Progenitor cell of endocrine pancreas (in vitro differentiated cells): Measurements from ENCODE around the gene BARHL2. TPM values are rescaled to one million over a fixed set of nuclear protein-coding genes. Genes with fewer than 3 reads are reported as not detected.

Source experiments
- DNase-seq: peaks from one replicate; pipeline ENCODE4 v3.0.0; 2021; ENCODE audit warnings: low spot score; ENCODE audit not compliant: unreplicated experiment
- H3K27ac Mint-ChIP-seq: 2 replicates; pipeline ENCODE4 v1.8.0; 2021; ENCODE audit warnings: mild to moderate bottlenecking, moderate library complexity, mixed read lengths
- H3K27me3 Mint-ChIP-seq: 2 replicates; pipeline ENCODE4 v1.8.0; 2021; ENCODE audit warnings: mixed read lengths
- H3K36me3 Mint-ChIP-seq: 2 replicates; pipeline ENCODE4 v1.8.0; 2022; ENCODE audit warnings: mixed read lengths; ENCODE audit not compliant: insufficient read depth
- H3K4me1 Mint-ChIP-seq: 2 replicates; pipeline ENCODE4 v1.8.0; 2021; ENCODE audit warnings: low read depth, mixed read lengths
- H3K4me3 Mint-ChIP-seq: 2 replicates; pipeline ENCODE4 v1.8.0; 2021; ENCODE audit warnings: low read depth, mild to moderate bottlenecking, moderate library complexity, mixed read lengths
- H3K9me3 Mint-ChIP-seq: 2 replicates; pipeline ENCODE4 v1.8.0; 2021; ENCODE audit warnings: low read depth, mixed read lengths
- CTCF ChIP-seq: fragments of 200-600 bp; sonication (generic); IDR thresholded peaks from one replicate; pipeline ENCODE4 v1.5.0; 2021; ENCODE audit warnings: antibody characterized with exemption, mild to moderate bottlenecking; ENCODE audit not compliant: unreplicated experiment
- total RNA-seq: library from RNA; stranded (reverse); gene quantifications from 2 replicates; pipeline ENCODE4 v1.2.1, GENCODE V29; 2021

BARHL2 gene
- total RNA-seq, 1 donor from 2014 or later = not detected

DNA sequence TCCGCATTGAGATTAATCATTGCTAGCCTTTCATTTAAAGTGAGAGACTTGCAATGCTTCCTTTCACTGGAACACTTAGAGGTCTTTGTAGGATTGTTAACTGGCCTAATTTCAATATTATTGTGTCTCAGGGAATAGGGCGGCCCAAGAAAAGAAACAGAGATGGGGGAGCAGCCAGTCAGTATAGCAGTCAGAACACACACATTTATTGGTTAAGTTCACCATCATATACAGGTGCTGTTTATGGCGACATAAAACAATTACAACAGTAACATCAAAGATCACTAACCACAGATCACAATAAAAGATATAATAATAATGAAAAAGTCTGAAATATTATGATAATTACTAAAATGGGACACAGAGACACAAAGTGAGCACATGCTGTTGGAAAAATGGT, 29.4 kb downstream of the BARHL2 start:
- Mint-ChIP-seq H3K27ac (no peak overlapping the region), H3K4me3 (no peak overlapping the region), H3K9me3 (peaks cover 3% of the 10 kb centered on the region), H3K27me3 (peaks cover 25% of the 10 kb centered on the region), H3K36me3 (no peaks in the 10 kb centered on the region), H3K4me1 (no peaks in the 10 kb centered on the region)
- no peak for TF ChIP-seq CTCF
- no peak for DNase-seq

- Mint-ChIP-seq H3K4me1 (no peaks in the 10 kb centered on the region), H3K27ac (no peak overlapping the region), H3K36me3 (no peaks in the 10 kb centered on the region), H3K4me3 (no peak overlapping the region), H3K9me3 (peaks cover 17% of the 10 kb centered on the region), H3K27me3 (no peaks in the 10 kb centered on the region)
- DNase-seq = no peak
- TF ChIP-seq CTCF = no peak
These were observed 41.8 kb downstream of the BARHL2 start for GRCh38 chr1:90675161-90675847.

DNA sequence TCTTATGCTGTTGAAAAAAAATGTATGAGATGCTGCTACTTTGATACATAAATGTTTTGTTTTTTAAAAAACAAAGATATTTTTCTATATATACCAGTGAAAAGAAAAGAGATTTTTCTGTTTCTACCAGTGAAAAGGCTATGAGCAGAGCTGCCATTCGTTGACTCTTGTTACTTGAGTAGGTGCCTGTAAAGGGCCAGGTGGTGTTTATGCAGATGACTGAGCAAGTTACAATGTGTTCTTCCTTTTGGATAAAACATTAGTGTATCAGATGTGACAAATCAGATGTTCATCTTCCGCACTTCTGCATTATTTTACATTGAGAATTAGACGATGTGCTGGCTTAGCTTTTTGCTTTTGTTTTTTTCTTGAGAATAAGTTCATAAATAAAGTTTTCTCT, 45.4 kb downstream of the BARHL2 start:
- no peak for TF ChIP-seq CTCF
- no peak overlapping the region for H3K4me3 Mint-ChIP-seq

DNA sequence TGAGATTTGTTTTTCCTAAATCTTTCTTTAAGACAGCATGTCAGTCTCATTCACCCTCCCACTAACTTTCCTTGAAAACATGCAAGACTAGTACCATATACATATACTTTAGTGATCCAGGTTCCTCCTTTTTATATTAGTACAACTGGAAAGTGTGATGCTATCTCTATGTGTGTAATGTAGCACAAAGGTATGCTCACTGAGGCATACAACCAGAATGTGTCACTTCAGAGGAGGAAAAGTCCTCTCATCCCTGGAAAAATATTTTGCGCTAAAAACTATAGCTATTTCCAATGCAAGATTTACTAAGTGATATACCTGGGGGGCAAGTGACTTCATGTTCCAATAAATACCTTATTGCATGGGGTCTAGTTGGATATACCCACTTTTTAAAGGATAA, 45.9 kb downstream of the BARHL2 start:
- peaks cover 14% of the 10 kb centered on the region for H3K9me3 Mint-ChIP-seq
- no peaks in the 10 kb centered on the region for H3K4me1 Mint-ChIP-seq
- H3K27ac Mint-ChIP-seq = no peak overlapping the region
- no peak overlapping the region for H3K4me3 Mint-ChIP-seq
- no peaks in the 10 kb centered on the region for H3K36me3 Mint-ChIP-seq
- no peaks in the 10 kb centered on the region for H3K27me3 Mint-ChIP-seq
- no peak for DNase-seq
- TF ChIP-seq CTCF = no peak

More for the DNA sequence above, 45.4 kb downstream of the BARHL2 start:
- Mint-ChIP-seq H3K36me3 (no peaks in the 10 kb centered on the region), H3K4me1 (no peaks in the 10 kb centered on the region), H3K27ac (no peak overlapping the region), H3K9me3 (peaks cover 17% of the 10 kb centered on the region), H3K27me3 (no peaks in the 10 kb centered on the region)
- no peak for DNase-seq
